Activated CD4-positive, CD25-positive, alpha-beta regulatory T cell treated with anti-CD3 and anti-CD28 coated beads, Interleukin-2, amount 50 U/mL, for 72 hours (primary cell): ENCODE measurements around the gene C19orf47.
"Not testable (repeated sequence)": the region's sequence is repeated elsewhere in the genome, so short reads cannot be mapped to it uniquely, and the experiment has no call there.

ENCODE experiments used
- DNase-seq: peaks from one replicate; pipeline ENCODE4 v3.0.0; 2021

Gene C19orf47

DNA sequence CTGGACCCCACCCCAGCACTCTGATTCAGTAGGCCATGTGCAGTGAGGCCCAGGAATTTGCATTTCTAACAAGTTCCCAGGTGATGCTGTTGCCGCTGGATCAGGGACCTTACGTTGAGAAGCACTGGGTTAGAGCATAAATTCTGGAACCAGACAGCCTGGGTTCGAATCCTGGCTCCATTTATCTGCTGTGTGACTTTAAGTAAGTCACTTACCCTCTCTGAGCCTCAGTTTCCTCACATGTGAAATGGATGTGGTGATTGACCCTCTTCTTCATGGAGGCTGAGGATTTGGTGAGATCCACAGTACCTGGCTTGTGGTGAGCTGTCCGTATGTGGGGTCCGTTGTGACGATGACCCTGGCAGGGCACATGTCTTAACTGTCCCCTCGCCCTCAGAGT, 25.9 kb upstream of the C19orf47 start:
- DNase-seq: no peak

DNA sequence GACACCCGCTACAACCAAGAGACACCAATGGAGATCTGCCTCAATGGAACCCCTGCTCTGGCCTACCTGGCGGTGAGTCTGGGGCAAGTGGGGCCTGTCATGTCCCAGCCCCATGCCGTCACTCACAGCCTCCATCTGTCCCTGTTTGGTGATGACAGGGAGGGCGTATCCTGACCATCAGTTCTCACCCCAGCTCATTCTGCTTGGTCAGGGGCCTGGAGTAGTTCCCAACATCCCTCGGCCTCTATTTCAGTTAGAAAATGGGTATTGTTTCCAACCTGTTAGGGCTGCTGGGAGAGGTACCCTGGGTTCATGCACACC, 23.6 kb upstream of the C19orf47 start:
- no peak for DNase-seq

DNA sequence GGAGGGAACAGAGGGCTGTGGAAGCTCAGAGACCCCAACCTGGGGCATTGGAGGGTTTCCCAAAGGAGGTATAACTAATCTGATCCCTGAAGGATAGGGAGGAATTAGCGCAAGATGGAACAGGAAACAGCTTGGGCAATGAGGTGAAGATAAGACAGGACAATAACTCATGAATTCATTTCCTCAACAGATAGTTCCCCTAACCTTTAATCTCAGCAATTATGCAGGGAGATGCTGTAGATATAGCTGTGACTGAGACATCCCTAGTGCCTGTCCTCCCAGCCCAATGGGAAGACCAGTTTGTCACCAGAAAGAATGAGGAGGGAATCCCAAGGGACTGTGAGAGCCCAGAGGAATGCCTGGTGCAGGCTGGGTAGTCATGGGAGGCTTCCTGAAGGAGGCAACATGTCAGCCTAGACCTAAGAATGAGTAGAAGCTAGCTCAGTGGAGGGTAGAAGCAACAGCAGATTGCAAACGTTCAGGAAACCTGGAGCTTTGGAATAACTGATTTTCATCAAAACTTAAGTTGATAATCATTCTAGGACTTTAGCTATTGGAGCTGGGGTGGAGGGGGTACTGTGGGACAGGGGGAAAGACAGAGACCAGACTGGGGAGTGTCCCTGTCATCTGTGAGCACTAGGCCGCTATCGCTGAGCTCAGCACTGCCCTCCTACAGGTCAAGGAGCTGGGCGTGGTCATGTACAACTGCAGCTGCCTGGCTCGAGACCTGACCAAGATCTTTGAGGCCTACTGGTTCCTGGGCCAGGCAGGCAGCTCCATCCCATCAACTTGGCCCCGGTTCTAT, 23.0 kb upstream of the C19orf47 start:
- DNase-seq: no peak

DNA sequence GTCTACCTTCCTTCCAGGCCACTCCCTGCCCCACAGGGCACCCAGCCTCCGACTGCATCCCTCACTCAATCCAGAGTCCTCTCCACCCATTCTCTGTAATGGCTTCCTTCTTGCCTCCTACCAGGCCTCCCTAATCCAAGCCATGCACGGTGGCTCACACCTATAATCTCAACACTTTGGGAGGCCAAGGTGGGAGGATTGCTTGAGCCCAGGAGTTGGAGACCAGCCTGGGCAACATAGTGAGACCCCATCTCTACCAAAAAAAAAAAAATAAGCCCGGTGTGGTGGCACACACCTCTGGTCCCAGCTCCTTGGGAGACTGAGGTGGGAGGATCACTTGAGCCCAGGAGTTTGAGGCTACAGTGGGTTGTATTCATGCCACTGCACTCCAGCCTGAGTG, 22.1 kb upstream of the C19orf47 start:
- not testable (repeated sequence) for DNase-seq

DNA sequence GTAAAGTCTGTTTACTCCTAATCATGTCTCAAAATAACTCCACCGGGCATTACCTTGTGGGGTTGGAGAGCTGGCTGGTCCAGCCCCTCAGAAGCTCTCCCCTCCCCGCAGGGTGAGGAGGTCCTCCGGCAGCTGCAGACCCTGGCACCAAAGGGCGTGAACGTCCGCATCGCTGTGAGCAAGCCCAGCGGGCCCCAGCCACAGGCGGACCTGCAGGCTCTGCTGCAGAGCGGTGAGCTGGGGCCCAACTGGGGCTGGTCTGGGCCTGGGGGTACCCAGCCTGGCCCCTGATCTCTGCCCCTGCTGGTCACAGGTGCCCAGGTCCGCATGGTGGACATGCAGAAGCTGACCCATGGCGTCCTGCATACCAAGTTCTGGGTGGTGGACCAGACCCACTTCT, 21.6 kb upstream of the C19orf47 start:
- no peak for DNase-seq

DNA sequence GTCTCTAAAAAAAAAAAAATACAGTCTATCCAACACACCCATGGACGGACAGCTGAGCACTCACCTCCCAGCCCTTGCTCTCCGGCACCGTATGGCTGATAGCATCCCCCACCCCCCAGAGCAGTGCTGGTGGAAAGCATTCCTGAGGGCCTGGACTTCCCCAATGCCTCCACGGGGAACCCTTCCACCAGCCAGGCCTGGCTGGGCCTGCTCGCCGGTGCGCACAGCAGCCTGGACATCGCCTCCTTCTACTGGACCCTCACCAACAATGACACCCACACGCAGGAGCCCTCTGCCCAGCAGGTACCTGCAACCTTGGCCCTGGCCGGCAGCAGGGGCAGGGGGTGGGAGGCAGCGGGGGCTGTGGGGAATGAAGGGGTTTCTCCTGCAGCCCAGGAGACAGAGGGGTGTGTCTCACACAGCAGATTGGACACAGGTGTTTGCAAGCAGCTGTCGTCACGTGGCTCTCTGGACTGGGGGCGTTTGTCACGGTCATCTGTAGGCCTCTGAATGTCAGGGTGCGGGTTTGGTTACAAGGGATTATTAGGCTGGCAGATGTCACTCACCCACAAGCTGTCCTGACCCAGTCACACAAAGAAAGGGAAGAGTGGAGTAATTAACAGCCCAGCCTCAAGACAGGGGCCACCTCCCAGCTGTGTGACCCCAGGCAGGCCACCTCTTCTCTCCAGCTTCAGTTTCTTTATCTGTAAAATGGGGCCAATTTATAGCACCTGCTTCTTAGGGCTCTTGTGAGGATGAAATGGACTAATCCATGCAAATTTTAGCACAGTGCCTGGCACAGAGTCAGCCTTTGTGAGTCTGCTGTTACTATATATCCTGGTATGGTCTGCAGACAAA, 19.6 kb upstream of the C19orf47 start:
- no peak for DNase-seq

DNA sequence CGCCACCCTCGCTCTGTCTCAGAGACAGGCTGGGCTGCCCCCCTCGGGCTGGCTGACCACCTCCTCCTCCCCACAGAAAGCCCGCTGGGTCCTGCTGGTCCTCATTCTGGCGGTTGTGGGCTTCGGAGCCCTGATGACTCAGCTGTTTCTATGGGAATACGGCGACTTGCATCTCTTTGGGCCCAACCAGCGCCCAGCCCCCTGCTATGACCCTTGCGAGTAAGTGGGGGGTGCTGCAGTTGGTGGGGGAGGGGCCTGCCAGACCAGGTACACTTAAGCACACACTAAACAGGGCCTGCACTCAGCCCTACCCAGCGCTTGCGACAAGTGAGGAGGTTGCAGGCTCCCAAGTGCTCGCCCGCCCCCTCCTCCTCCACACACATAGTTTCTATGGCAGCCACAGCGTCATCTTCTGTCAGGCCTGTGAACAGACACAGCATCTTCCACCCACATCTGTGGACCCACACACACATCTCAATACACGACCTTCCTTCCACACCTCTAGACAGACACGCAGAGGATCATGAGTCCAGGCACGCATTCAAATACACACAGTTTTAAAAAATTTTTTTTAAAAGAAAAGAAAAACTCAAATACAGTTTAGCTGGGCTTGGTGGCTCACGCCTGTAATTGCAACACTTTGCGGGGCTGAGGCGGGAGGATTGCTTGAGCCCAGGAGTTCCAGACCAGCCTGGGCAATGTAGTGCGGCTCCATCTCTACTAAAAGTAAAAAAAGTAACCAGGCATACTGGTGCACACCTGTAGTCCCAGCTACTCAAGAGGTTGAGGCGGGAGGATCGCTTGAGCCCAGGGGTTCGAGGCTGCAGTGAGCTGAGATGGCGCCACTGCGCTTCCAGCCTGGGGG, 18.7 kb upstream of the C19orf47 start:
- no peak for DNase-seq

DNA sequence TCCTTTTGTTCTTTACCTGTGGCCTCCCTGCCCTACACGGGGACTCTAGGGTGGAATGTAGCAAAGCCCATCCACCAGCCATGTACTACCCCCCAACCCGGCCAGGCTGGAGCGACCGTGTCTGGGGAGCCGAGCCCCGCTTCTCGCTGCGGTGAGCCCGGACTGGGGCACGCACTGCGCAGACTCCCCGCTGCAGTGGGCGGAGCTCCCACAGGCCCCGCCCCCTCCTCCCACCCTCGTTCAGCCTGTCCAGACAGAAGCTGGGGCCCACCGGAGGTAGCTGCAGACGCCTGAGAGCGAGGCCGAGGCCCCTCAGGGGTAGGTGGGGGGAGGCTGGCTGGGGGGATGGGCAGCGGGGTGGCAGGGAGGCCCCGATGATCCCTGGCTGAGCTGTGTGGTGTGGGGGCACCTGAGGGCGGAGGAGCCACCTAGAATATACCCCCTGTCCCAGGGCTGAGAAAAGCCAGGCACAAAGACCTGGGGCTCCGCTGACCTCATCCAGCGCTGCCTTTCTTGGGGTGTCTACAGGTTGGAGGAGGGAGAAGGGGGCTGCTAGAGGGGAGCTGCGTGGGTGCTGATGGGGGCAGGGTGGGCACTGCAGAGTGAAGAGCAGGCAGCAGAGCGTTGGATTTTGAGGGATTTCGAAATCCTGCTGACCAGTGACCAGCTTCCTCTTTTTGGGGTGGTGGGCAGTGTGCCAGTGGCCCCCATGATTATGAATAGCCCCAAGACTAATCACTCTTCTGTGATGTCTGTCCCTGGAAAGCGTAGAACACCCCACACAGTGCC, 17.6 kb upstream of the C19orf47 start:
- DNase-seq: peak; percentile 47

DNA sequence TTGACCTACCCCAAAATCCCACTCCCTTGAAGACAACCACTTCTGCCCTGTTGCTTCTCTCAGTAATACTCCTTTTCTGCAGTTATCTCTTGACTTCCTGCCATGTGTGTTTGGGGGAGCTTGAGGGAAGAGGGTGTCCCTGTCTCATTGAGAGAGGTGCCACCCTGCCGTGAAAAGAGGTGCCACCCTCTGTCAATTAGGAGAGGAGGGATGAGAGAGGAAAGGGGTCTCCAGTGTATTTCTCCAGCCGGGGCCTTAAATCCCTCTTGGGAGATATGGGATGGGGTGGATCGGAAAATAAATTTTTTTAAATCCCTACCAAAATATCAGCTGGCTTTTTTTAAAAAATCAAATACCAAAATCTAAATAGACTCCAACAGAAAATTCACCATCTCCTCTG, 16.8 kb upstream of the C19orf47 start:
- no peak for DNase-seq

DNA sequence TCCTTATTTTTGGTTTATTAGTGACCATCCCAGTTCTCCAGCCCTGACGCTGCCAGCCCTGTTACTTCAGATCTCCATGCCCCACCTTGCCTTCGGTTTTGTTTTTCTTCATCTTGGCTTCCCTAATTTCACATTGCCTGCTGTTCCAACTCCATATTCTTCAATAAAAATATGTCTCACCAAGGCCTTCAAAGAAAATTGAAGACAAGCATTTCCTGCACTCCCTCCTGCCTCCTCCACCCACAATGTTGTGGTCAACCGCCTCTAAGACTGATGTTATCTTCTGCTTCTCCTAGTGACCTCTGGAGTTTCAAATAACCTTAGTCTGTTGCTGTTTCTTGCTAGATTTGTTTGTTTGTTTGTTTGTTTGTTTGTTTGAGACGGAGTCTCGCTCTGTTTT, 14.9 kb upstream of the C19orf47 start:
- no peak for DNase-seq

DNA sequence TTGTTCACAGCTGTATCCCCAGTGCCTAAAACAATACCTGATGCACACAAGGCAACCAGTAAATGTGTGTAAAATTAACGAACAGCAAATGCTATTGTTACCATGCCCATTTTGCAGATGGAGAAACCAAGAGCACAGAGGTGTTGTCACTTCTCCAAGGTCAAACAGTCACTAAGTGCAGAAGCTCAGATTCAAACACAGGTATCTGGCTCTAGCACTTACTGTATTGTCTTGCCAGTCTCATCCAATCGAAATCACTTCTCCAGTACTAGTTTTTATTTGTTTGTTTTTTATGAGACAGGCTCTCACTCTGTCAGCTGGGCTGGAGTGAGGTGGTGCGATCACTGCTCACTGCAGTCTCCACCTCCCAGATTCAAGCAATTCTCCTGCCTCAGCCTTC, 14.0 kb upstream of the C19orf47 start:
- no peak for DNase-seq

DNA sequence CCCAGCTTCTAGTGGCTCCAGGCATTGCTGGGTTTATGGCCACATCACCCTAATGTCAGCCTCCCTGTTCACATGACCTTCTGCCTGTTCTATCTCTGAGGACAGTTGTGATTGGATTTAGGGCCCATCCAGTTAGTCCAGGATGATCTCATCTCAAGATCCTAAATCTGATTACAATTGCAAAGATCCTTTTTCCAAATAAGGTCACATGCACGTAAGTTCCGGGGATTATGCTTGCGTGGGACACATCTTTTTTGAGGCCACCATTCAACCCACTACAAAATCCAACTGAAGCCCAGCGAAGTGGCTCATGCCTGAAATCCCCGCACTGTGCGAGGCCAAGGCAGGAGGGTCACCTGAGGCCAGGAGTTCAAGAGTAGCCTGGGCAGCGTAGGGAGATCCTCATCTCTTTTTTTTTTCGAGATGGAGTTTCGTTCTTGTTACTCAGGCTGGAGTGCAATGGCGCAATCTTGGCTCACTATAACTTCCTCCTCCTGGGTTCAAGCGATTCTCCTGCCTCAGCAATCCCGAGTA, 12.6 kb upstream of the C19orf47 start:
- DNase-seq: no peak

DNA sequence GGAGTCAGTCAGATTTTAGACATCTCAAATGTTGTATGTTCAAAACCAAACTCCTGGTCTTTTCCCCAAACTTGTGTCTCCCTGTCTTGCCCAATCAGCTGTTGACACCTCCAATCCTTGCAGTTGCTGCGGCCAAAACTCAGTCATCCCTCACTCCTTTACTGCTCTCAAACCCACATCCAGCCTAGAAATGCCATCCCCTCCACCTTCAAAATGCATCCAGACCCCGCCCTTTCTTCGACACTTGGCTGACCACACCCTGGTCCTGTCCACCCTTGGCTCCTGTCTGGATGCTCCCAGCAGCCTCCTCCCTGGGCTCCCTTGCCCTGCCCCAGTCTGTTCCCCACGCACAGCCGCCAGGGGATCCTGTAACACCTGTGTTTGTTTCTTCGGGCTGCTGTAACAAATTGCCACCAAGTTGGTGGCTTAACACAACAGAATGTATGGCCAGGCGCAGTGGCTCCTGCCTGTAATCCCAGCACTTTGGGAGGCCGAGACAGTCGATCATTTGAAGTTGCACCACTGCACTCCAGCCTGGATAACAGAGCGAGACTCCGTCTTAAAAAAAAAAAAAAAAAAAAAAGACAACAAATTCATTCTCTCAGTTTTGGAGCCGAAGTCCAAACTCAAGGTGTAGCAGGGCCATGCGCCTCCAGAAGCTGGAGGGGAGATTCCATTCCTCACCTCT, 12.0 kb upstream of the C19orf47 start:
- DNase-seq: no peak

DNA sequence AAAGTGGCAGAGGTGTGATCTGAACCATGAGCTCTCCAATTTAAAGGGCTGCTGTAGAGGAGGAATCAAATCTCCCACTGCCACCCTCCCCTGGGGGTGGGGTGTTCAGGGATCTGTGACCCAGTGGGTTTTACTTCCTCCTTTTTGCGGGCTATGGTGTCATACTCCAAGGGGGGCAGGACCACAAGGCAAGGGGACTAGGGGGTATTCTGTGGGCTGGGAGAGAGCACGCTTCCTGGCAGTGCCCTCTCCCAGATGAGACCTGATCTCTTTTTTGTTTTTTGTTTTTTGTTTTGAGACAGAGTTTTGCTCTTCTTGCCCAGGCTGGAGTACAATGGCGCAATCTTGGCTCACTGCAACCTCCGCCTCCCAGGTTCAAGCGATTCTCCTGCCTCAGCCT, 10.6 kb upstream of the C19orf47 start:
- DNase-seq: no peak

DNA sequence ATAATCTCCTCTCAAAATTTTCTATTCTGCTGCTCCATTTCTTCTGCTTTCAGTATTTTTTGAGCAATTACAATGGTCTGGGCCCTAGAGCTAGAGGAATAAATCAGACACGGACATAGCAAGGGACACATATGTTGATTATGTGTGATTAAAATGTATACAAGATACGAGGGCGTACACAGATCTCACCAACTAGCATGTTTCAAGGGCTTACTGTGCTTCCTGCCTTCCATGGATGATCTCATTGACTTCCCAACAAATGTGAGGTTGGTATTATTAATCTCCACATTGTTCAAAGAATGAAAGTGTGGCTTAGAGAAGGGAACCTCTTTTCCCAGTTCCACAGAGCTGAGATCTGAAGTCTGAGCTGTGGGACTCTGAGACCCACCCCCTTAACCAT, 9.4 kb upstream of the C19orf47 start:
- no peak for DNase-seq

DNA sequence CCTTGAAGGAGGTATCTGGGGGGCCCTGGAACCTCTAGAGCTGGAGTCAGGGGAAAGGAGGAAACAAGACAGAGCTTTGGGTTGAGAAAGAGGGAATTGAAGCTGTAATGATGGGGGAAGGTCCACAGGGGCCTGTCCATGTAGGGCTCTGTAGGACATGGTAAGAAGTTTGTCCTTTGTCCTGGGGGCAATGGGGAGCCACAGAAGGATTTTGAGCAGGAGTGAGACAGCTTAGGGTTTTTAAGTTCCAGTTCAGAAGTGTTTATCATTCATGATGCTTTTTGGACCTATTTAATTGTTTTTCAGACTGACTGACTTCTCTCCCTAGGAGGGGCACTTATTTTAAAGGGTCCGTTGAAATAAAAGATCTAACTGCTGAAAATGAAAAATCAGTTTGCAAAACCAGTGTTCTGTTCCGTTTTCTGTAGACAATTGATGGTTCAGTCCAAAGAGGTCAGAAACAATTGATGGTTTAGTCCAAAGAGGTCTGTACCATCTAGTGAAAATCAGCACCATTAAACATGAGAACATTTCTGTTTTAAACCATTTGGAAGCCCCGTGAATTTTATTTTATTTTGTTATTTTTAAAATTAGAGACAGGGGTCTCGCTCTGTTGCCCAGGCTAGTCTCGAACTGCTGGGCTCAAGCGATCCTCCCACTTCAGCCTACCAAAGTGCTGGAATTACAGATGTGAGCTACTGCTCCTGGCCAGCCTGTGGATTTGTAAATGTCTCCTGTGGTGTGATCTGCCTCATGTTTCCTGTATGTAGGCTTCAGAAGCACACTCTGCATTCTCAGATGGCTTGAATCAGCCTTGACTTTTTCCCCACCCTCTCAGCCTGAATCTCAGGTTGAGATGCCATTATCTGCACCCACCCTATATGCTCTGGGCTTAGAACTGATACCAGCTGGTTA, 8.7 kb upstream of the C19orf47 start:
- no peak for DNase-seq

DNA sequence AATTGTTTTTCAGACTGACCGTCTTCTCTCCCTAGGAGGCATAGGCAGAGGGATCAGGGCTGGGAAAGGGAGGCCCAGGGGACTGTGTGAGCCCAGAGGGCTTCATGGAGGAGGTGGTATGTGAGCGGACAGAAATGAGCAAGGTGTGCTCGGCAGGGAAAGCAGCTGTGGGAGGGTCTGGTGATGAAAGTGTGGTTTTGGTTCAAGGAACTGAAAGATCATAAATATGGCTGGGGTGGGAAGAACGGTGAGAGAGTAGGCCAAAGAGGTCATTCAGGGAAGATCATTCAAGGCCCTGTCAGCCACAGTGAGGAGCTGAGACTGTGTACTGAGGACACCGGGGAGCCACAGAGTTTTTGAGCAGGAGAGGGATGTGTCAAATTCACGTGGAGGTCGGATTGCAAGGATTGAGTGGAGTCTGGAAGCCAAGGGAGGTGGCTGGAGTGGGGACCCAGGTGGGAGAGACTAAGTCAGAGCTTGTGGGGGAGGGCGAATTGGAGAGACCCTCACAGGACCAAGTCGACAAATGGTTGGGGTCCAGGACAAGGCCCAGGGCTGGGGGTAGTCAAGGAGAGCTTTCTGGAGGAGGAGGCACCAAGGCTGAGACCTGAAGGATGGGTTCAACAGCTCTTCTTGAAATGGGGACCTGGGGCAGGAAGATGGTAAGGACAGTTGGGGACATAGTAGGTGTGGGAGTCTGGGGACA, 7.9 kb upstream of the C19orf47 start:
- no peak for DNase-seq

DNA sequence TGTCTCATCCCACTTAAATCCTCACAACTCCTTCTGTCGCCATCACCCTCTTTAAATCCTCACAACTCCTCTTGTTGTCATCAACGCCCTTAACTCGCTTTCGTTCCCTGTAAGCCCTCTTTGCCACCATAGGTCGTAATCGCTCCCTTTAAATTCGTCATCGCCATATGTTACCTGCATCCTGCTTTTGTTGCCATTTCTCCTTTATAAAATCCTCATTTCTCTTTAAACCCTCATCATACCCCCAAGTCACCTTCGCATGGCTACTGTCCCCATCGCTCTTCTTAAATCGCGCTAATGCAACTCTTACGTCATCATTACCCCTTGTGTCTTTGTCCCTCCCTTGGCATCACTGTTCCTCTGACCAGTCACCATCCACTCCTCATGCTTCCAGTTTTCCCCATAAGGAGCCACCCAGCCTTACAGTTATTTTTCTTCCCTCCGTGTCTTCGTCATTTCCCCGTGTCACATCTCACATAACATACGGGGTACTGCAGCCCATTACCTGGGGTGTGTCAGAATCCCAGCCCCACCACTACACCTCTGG, 837 bp upstream of the C19orf47 start:
- DNase-seq: no peak

DNA sequence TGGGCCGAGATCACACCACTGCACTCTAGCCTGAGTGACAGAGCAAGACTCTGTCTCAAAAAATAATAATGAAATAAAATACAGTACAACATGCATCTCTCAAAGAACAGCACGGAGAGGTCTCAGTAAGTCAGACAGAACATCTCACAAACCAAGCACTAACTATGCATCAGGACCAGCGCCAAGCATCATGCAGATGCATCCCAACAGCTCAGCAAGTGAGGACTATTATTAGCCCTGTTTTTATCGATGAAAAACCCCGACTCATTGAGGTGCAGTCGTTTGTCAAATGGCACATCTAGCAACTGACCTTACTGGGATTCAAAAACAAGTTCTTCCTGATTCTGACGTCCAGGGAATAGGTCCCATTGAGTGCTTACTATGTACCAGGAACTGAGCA, 3.8 kb downstream of the C19orf47 start:
- DNase-seq: no peak
